ENCODE measurements around the gene EGLN1.

Gene EGLN1

GRCh38 chr1:231396643-231397042, 25.4 kb downstream of the EGLN1 start:
- DNase-seq (ENCODE audit: low spot score), result no peak

DNA sequence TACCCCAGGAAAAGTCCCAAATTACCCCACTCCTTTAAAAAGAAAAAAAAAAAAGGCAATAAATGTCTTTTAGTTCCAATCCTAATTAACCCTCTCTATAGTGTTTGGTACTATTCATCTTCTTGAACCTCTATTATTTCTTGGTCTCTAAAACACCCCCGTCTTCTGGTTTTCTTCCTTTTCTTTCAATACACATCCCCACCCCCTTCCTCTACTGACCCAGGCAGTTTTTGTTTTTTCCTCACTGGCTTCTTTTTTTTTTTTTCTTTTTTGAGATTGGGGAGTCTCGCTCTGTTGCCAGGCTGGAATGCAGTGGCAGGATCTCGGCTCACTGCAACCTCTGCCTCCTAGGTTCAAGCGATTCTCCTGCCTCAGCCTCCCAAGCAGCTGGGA, 26.1 kb downstream of the EGLN1 start:
- in situ Hi-C loops (cut with MboI; ENCODE audit: low pct_unique_long_range_greater_than_20kb, low sequenced_read_pairs, unreplicated experiment), result no loop called here
- no peak for TF ChIP-seq CTCF (IDR thresholded peaks at IDR 0.05; ENCODE audit: extremely low read depth, insufficient read depth, missing control alignments)
- DNase-seq (ENCODE audit: low spot score), result no peak

More at GRCh38 chr1:231396643-231397042, 25.4 kb downstream of the EGLN1 start:
- TF ChIP-seq CTCF (IDR thresholded peaks at IDR 0.05; ENCODE audit: extremely low read depth, insufficient read depth, missing control alignments), result no peak
- in situ Hi-C loops (cut with MboI; ENCODE audit: low pct_unique_long_range_greater_than_20kb, low sequenced_read_pairs, unreplicated experiment), result no loop called here

DNA sequence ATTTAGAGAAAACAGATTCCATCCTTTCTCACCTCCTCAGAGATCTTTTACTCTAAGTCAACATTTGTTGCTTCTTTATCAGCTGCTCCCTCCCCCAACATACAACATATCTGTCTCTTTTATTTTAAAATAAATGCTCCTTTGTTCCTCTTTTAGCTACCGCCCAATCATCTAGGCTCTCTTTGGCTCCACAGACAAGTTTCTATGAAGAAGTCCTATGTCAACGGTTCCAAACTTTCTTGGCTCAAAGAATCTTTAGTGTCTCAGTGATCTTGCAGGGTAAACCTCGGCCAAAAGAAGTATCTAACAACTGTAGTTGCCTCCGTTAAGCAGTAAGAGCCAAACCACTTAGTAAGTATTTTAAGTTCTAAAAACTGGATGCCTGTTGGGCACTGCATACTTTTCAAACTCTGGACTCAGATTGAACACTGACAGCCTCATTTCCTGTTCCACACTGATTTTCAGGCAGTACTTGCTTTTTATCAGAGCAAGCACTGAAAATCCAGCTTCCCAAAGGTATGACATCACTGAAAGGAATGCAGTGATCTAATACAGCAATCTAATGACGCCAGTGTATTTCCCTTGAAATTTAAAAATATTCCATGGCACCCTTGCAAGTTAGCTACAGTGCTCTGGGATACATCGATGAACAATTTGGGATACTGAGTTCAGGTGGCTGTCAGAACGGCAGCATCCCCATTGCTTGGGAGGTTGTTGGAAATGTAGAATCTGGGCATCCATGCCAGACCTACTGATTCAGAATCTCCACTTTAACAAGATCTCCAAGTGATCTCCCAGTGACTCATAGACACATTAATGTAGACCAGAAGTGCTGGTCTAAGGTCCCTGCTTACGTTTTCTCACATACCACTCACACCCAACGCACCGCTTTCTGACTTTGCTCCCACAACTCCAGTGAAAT, 26.8 kb downstream of the EGLN1 start:
- TF ChIP-seq CTCF (IDR thresholded peaks at IDR 0.05; ENCODE audit: extremely low read depth, insufficient read depth, missing control alignments), result no peak
- in situ Hi-C loops (cut with MboI; ENCODE audit: low pct_unique_long_range_greater_than_20kb, low sequenced_read_pairs, unreplicated experiment), result no loop called here
- no peak for DNase-seq (ENCODE audit: low spot score)

DNA sequence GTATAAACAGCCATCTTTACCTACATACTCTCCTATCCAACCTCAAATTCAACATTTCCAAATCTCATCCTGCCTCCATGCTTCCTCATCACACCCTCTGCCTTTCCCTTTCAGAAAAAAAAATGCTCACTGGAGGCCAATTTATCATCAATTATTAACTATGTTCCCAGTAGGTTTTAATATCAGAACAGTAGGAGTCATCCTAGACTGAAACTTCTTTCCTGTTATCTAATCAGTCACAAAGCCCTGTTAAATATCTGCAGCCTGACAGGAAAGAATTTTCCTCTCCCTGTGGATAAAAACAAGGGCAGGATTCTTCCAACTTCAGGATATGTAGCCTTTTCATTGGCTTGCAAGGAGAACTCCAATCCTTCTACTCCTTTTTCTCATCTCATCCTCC, 28.4 kb downstream of the EGLN1 start:
- TF ChIP-seq CTCF (IDR thresholded peaks at IDR 0.05; ENCODE audit: extremely low read depth, insufficient read depth, missing control alignments), result no peak
- in situ Hi-C loops (cut with MboI; ENCODE audit: low pct_unique_long_range_greater_than_20kb, low sequenced_read_pairs, unreplicated experiment), result no loop called here
- no peak for DNase-seq (ENCODE audit: low spot score)

DNA sequence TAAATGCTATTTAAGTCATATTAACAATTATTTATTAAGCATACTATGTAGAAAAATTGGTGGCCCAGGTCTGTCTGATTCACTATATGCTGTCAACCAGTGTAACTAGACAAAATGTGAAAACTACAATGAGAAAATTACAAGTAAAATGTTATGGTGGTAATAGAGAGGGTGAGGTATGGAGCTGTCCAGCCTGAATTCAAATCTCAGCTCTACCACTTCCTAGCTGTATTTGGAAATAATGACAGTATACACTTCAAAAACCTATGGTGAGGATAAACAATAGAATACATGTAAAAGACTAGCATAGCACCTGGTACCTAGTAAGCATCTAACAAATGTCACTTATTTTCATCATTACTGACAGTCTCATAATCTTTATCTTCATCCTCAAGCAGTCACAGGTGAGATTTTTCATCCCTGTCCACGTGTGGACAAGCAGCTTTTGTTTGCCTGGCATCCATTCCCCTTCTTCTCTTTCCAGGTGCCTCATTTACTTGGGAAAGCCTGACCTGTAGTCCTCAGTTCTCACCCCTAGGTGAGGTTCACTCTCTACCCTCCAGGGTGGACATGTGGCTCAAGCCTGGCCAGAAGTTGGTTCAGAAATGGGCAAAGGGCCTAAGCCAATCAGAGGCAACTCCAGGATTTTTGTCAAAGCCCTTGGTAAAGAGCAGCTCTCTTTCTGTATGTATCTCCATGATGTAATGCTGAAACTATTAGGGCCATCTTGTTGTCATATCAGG, 29.5 kb downstream of the EGLN1 start:
- no peak for TF ChIP-seq CTCF (IDR thresholded peaks at IDR 0.05; ENCODE audit: extremely low read depth, insufficient read depth, missing control alignments)
- in situ Hi-C loops (cut with MboI; ENCODE audit: low pct_unique_long_range_greater_than_20kb, low sequenced_read_pairs, unreplicated experiment), result no loop called here
- no peak for DNase-seq (ENCODE audit: low spot score)

- no peak for TF ChIP-seq CTCF (IDR thresholded peaks at IDR 0.05; ENCODE audit: extremely low read depth, insufficient read depth, missing control alignments)
- in situ Hi-C loops (cut with MboI; ENCODE audit: low pct_unique_long_range_greater_than_20kb, low sequenced_read_pairs, unreplicated experiment), result no loop called here
- DNase-seq (ENCODE audit: low spot score), result peak; percentile 35
Measured at GRCh38 chr1:231390071-231390470, 32.0 kb downstream of the EGLN1 start.
